Stimulated activated CD4-positive, alpha-beta T cell treated with anti-CD3 and anti-CD28 coated beads, Interleukin-4, amount 100 ng/mL, for 48 hours (primary cell): Measurements from ENCODE around the gene UNC93A.
"Not testable (repeated sequence)": the region's sequence is repeated elsewhere in the genome, so short reads cannot be mapped to it uniquely, and the experiment has no call there.

ENCODE experiments used
- DNase-seq, 2 donors: peaks; one replicate each; pipeline ENCODE4 v3.0.0-alpha.2; 2020; ENCODE audit warnings: low read depth in 2 of 2

Gene UNC93A

DNA sequence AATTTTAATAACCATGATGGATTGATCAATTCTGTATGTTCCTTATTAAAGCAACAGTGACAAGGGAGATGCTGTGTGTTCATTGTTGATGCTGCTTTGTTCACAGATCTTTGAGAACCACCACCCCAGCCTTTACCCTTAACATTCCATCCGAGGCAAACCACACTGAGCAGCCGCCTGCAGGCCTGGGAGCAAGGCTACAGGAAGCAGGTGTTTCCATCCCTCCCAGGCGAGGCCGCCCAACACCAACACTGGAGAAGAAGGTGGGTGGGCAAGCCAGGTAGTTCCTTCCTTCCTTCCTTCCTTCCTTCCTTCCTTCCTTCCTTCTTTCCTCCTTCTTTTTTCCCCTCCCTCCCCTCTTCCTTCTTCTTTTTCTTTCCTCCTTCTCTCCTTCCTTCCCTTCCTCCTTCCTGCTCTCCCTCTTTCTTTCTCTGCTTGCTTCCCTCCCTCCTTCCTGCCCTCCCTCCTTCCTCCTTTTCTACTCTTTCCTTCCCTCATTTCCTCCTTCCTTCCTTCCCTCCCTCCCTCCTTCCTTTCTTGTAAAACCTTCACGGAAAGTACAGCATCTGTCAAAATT lies 47.5 kb downstream of the UNC93A start:
- no peak for DNase-seq

DNA sequence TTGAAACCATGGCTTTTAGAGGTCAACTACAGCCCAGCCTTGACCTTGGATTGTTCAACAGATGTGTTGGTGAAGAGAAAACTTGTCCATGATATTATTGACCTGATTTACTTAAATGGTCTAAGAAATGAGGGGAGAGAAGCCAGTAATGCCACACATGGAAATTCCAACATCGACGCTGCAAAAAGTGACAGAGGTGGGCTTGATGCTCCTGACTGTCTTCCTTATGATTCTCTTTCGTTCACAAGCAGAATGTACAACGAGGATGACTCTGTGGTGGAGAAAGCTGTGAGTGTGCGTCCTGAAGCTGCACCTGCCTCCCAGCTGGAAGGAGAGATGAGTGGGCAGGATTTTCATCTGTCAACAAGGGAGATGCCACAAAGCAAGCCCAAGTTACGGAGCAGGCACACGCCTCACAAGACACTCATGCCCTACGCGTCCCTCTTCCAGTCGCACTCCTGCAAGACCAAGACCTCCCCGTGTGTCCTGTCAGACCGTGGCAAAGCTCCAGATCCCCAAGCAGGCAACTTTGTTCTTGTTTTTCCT lies 50.0 kb downstream of the UNC93A start:
- DNase-seq: no peak

DNA sequence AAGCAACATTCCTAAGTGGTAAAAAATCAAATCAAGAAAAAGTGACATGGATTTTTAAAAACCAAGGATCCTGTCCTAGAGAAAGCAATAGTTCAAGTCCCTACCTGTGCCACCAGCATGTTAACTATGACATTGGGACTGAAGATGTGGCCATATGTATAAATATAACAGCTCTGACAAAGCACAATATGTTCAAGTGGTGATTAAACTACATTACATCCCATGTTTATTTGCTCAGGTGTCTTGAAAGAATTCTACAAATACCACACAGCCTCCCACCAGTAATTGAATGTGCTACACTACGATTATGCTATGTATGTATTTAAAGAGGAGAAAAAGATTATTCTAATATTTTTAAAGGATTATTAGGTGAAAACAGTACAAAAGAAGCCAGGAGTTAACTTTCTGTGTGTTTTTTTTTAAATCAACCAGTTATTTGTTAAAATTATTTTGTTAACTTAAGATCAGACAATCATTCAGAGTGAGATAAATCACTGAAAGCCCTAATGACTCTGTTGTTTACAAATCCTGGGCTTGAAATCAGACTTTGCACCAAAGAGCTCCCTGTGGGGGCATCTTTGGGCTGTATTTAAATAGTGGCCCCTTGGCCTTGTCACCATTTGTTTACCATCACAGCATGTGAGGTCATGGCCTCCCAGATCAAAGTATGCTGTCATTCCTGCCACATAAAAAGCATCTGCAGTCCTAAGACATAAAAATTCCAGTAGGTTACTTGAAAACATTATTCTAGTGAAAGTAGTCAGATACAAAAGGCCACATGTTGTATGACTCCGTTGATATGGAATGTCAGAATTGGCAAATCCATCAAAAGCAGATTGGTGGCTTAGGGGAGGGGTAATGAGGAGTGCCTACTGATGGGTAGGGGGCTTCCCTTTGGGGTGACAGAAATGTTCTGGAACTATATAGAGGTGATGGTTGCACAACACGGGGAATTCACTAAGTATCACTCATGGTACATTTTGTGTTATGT lies 50.8 kb downstream of the UNC93A start:
- no peak for DNase-seq

DNA sequence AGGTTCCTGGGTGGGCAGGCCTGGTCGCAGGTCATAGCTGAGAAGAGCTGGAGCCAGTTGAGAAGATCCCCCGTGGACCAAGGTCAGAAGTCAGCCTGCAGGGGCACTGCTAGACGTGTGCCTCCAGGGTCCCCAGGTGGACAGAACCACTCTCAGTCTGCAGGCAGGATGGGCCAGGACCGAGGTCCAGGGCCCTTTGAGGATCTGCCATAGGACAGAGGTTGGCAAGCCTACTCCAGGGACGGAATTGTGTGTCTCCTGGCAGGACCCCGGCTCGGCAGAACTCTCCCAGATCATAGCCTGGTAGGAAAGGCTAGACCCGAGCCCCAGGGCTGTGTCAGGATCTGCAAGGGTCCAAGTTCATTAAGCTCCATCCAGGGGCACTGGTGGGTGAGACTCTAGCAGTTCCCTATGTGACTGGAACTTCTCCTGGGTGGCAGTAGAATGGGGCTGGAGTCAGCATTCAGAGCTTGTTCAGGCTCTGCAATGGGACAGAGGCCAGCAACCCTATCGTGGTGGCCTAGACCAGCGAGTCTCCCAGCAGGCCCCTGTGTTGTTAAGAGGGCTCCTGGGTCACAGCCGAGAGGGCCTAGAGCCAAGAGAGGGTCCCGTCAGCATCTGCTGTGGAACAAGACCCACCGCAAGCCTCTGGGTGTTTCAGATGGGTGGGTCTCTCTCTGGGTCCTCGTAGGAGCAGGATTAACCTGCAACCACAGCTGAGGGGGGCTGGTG lies 51.9 kb downstream of the UNC93A start:
- no peak for DNase-seq

DNA sequence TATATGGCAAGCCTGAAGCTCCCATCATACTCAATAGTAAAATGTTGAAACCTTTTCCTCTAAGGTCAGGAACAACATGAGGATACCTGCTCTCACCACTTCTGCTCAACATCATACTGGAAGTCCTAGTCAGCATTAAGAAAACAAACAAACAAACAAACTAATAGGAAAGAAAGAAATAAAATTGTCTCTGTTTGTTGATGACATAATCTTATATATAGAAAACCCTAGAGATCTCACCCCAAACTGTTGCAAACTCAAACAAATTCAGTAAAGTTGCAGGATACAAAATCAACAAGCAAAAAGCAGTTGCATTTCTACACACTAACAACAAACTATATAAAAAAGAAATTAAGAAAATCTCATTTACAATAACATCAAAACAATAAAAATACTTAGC lies 54.2 kb downstream of the UNC93A start:
- no peak for DNase-seq

DNA sequence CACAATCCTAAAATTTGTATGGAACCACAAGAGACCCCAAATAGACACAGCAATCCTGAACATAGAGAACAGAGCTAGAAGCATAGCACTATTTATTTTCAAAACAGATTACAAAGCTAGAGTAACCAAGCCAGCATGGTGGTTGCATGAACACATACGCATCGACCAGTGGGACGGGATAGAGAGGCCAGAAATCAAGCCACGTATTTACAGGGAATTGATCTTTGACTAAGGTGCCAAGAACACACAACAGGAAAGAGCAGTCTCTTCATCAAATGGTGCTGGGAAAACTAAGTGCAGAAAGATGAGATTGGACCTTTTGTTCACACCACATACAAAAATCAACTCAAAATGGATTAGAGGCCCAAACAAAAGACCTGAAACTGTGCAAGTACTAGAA lies 54.8 kb downstream of the UNC93A start:
- no peak for DNase-seq

DNA sequence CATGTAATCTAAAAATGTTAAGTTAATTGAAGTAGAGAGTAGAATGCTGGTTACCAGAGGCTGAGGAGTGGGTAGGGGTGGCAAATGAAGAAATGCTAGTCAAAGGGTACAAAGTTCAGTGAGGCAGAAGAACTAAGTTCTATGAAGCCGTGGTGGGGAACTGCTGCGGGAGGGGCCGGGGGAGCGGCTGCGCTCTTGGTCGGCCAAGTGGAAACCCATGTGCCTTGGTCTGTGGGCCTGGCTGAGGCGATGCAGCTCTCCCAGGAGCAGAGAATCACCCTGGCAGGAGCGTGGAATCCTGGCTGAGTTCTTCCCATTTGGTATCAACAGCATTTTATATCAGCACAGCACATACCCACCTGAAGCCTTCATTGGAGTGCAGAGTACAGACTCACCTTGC lies 56.1 kb downstream of the UNC93A start:
- DNase-seq: no peak

DNA sequence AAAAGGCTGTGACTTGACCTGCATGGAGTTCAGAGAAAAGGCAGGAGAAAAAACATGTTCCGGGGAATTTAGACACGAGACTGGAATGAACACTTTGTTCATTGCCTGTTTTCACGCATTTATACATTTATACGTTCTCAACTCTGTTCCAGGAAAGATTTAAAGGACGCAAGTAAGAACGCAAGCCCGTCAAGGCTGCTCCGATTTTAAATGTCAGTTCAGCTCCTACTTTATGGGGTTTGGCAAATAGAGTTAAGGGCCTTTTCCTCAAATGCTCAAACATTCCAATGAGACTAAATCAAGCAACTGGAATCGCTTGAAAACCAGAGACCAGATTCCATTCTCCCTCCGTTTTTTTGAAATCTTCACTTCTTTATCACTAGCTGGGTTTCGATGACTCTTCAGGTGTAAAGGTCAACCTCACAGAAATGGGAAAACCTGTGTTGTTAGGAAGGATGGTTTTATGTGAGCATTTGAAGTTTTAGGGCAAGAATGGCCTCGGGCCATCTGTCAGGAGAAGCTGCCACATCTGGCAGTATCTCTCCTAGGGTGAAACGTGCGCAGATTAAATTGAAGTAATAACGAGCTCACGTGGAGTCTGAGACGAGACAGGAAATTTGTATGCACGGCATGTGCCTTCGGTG lies 58.6 kb downstream of the UNC93A start:
- no peak for DNase-seq

DNA sequence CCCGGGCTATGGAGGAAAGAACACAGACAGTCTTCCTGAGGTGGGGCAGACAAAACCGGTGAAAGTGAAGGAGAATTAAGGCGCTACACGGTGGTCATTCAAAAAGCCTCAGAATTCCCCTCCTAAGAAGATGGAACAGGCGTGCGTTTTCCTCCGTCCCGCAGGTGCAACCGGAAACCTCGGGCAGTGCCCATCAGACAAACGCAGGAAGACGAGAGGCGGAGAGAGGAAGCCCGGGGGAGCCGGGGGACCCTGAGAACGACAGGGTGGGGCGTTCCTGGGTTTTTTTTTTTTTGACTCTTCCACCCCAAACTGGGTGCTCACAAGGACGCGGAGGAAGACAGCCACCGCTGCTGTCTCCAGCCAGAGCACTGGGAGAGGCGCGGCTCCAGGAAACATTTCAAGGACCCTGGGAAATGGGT lies 59.2 kb downstream of the UNC93A start:
- DNase-seq: no peak

DNA sequence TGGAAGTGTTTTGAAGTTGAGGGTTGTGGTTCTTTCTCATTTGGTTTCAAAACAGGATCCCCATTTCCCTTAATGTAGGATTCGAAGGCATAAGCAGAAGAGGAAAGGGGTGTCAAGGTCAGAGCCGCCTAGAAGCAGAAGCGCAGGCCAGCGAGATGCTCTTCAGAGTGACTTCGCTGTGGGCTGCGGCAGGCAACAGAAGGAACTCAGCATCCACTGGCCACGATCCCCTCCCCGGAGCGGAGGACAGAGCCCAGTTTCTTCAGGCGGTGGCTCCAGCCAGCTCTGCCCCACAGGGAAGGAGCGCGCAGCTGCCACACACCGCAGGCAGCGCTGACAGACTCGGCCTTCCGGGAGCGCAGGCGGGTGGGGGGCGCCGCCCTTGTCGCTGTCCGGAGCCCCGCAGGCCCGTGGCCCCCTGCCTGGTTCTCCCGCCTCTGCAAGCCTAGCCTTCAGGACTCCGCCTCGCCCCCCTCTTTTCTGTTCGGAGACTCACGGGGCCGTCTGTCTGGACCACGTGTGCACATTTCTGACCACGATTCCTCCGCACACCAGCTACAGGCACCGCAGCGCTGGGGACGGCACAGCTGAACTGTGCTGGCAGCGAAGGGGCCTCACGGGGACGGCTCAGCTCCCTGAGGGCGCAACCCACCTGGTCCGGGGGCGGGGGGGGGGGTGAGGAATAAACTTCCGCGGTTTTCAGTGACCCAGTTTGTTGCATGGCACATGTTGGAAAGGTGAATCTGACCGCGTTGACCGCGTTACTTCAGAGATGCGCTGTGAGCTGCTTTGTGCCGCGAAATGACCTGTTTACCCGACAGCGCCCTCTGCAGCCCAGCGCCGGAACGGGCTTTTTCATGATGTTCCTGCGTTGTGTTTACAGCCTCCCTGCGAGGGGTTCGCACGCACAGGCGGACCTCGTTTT lies 59.9 kb downstream of the UNC93A start:
- peak; percentile 85 to 89 for DNase-seq

DNA sequence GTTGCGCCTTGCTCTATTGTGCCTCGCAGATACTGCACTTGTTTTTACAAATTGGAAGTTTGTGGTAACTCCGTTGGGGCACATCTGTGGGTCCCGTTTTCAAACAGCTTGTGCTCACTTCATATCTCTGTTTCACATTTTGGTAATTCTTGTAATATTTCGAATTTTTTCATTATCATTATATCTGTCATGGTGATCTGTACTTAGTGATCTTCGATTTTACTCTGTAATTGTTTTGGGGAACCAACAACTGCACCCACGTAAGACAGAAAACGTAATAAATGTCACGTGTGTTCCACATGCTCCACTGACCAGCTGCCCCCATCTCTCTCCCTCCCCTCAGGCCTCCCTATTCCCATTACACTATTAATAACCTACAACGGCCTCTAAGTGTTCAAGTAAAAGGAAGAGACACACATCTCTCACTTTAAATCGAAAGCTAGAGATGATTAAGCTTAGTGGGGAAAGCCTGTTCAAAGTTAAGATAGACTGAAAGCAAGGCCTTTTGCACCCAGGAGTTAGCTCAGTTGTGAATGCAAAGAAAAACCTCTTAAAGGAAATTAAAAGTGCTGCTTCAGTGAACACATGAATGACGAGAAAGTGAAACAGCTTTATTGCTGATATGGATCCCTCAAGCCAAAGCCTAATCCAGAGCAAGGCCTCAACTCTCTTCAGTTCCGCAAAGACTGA lies 60.7 kb downstream of the UNC93A start:
- no peak for DNase-seq

DNA sequence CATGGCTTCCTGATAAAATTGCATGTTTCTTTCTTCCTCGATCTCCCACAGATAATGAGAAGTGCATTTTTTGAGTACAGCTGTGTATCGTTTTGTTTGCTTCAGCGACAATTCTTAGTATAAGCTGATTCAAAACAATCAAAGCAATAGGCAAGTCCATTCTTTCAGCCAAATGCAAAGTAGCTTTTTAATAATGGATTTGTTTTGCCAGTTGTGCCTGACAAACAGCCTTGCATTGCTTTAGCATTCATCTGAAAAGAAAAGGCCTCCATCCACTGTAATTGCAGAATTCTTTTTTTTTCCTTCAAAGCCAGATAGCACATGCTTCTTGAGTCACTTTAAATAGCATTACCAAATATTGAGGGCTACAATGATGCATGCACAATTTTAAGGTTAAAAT lies 65.8 kb downstream of the UNC93A start:
- no peak for DNase-seq

DNA sequence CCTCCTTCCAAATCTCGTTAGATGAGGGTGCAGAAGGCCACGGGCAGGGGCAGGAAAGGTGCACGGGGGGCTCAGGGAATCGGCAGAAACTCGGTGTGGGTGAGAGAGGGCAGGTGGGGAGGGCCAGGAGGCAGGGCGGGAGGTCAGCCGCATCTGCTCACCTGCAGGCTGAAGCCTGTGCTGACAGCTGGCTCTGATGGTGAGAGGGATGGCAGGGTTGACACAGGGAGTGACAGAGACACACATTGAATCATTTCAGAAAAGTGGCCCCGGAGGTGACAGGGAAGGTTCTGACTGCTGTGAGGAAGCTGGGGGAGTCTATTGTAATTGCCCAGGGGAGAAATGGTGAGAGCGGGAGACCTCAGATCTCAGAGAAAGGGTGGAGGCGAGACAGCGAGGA lies 67.3 kb downstream of the UNC93A start:
- not testable (repeated sequence) for DNase-seq

DNA sequence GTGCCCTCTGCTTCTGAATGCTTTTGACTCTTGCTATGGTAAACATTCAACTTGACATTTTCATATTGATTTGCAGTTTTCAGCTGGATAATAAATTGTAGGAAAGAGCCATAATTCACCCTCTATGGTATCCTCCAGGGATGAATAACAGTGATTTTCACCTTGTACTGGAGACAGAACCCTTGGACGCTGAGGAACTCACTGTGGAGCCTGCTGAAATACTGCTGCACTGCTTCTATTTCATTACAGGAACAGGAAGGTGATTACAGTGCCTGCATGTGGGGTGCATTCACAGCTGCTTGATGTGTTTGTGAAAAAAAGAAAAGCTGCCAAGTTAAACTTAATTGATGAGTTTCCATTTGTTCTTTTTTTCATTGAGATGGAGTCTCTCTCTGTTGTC lies 70.1 kb downstream of the UNC93A start:
- DNase-seq: not testable (repeated sequence)
